Smooth muscle cell (in vitro differentiated cells): ENCODE results near the gene OGFRL1. TPM values are rescaled to one million over a fixed set of nuclear protein-coding genes. Genes with fewer than 3 reads are reported as not detected.
"Not testable (repeated sequence)": the region's sequence is repeated elsewhere in the genome, so short reads cannot be mapped to it uniquely, and the experiment has no call there.

ENCODE experiments used
- DNase-seq: peaks from one replicate; lab custom pipeline; 2025; ENCODE audit not compliant: unreplicated experiment; lab: John Stamatoyannopoulos, UW
- H2AFZ ChIP-seq: fragments of 200-600 bp; sonication (generic); 2 replicates; pipeline ENCODE4 v1.6.0; 2016; ENCODE audit warnings: antibody characterized with exemption, low read depth, mild to moderate bottlenecking
- H3F3A ChIP-seq: fragments of 200-600 bp; sonication (generic); 2 replicates; pipeline ENCODE4 v1.6.0; 2017; ENCODE audit warnings: antibody characterized with exemption, low read depth
- H3K27ac ChIP-seq: fragments of 200-600 bp; sonication (generic); 2 replicates; pipeline ENCODE4 v1.5.1; 2016; ENCODE audit warnings: low read depth, mild to moderate bottlenecking
- H3K27me3 ChIP-seq: fragments of 200-600 bp; sonication (generic); 2 replicates; pipeline ENCODE4 v1.6.1; 2016; ENCODE audit warnings: low read depth, mild to moderate bottlenecking
- H3K36me3 ChIP-seq: fragments of 200-600 bp; sonication (generic); 2 replicates; pipeline ENCODE4 v1.5.1; 2016; ENCODE audit warnings: low read depth
- H3K4me1 ChIP-seq: fragments of 200-600 bp; sonication (generic); 2 replicates; pipeline ENCODE4 v1.5.1; 2016; ENCODE audit warnings: low read depth
- H3K4me2 ChIP-seq: fragments of 200-600 bp; sonication (generic); 2 replicates; pipeline ENCODE4 v1.6.0; 2016; ENCODE audit warnings: mild to moderate bottlenecking
- H3K4me3 ChIP-seq: fragments of 200-600 bp; sonication (generic); 2 replicates; pipeline ENCODE4 v1.5.1; 2016; ENCODE audit warnings: mild to moderate bottlenecking
- H3K79me2 ChIP-seq: fragments of 200-600 bp; sonication (generic); 2 replicates; pipeline ENCODE4 v1.6.0; 2016; ENCODE audit warnings: low read depth, mild to moderate bottlenecking
- H3K9ac ChIP-seq: fragments of 200-600 bp; sonication (generic); 2 replicates; pipeline ENCODE4 v1.6.0; 2016; ENCODE audit warnings: low read depth
- H3K9me3 ChIP-seq: fragments of 200-600 bp; sonication (generic); replicated peaks from 2 replicates; pipeline ENCODE4 v1.5.1; 2016; ENCODE audit warnings: low read depth
- H4K20me1 ChIP-seq: fragments of 200-600 bp; sonication (generic); 2 replicates; pipeline ENCODE4 v1.6.0; 2016; ENCODE audit warnings: low read depth
- CTCF ChIP-seq: fragments of 200-600 bp; sonication (generic); IDR thresholded peaks from 2 replicates; pipeline ENCODE4 v1.5.1; 2017; ENCODE audit warnings: borderline replicate concordance, mild to moderate bottlenecking, antibody characterized with exemption; ENCODE audit not compliant: insufficient read depth, poor library complexity, severe bottlenecking
- WGBS: methylation state at CpG from one replicate; pipeline ENCODE4 v1.1.7; 2016; ENCODE audit warnings: low lambda C conversion rate; 5-methylcytosine and 5-hydroxymethylcytosine counted together
- polyA plus RNA-seq: library from polyadenylated mRNA; unstranded; fragments of >200 nt; fragmentation: Nextera tagmentation; extraction: Ambion mirVana; gene quantifications from 2 replicates; pipeline ENCODE4 v1.2.1, GENCODE V29; 2016
- total RNA-seq: library from RNA; depleted of rRNA; stranded (reverse); fragments of >200 nt; gene quantifications from 2 replicates; pipeline ENCODE4 v1.2.3, GENCODE V29; 2014

The OGFRL1 gene
- total and polyA plus RNA-seq, 2 experiments from 2014 or later: 20.7 to 56.4 TPM

- Histone ChIP-seq H2AFZ (no peak overlapping the region), H4K20me1 (no peaks in the 10 kb centered on the region), H3K4me2 (no peak overlapping the region), H3K36me3 (no peaks in the 10 kb centered on the region), H3K27ac (no peak overlapping the region), H3K27me3 (no peaks in the 10 kb centered on the region), H3K4me1 (no peaks in the 10 kb centered on the region), H3K9me3 (no peaks in the 10 kb centered on the region), H3K79me2 (no peaks in the 10 kb centered on the region), H3K4me3 (no peak overlapping the region), H3F3A (no peaks in the 10 kb centered on the region), H3K9ac (no peak overlapping the region)
- 100% methylated on average over 2 of the region's 2 CpGs for WGBS
- no peak for DNase-seq
- TF ChIP-seq CTCF: no peak
Measured at GRCh38 chr6:71259888-71260604, 28.6 kb upstream of the OGFRL1 start.

- DNase-seq: no peak
- Histone ChIP-seq H4K20me1 (no peaks in the 10 kb centered on the region), H3K36me3 (no peaks in the 10 kb centered on the region), H3K4me3 (no peak overlapping the region), H3F3A (no peaks in the 10 kb centered on the region), H3K4me2 (no peak overlapping the region), H3K9ac (no peak overlapping the region), H2AFZ (no peak overlapping the region), H3K79me2 (no peaks in the 10 kb centered on the region), H3K4me1 (no peaks in the 10 kb centered on the region), H3K27me3 (no peaks in the 10 kb centered on the region), H3K27ac (no peak overlapping the region), H3K9me3 (no peaks in the 10 kb centered on the region)
- no peak for TF ChIP-seq CTCF
- WGBS: 83% methylated on average over 7 of the region's 7 CpGs
Measured at GRCh38 chr6:71262914-71263313, 25.7 kb upstream of the OGFRL1 start.

- H3K79me2 ChIP-seq, H3K27me3 ChIP-seq, H3K4me2 ChIP-seq, H3K27ac ChIP-seq, DNase-seq, H3F3A ChIP-seq, H3K9me3 ChIP-seq, H3K9ac ChIP-seq, H3K36me3 ChIP-seq, H3K4me3 ChIP-seq, H2AFZ ChIP-seq, H3K4me1 ChIP-seq, H4K20me1 ChIP-seq: not testable (repeated sequence)
- WGBS: 94% methylated on average over 14 of the region's 24 CpGs
Measured at GRCh38 chr6:71266392-71266791, 22.2 kb upstream of the OGFRL1 start.

GRCh38 chr6:71268735-71269437, 19.7 kb upstream of the OGFRL1 start:
- Histone ChIP-seq H3K27me3 (no peaks in the 10 kb centered on the region), H3K79me2 (no peaks in the 10 kb centered on the region), H2AFZ (no peak overlapping the region), H3K27ac (no peak overlapping the region), H3K4me1 (no peaks in the 10 kb centered on the region), H3K9me3 (no peaks in the 10 kb centered on the region), H3K9ac (no peak overlapping the region), H3F3A (no peaks in the 10 kb centered on the region), H3K36me3 (no peaks in the 10 kb centered on the region), H3K4me2 (no peak overlapping the region), H4K20me1 (no peaks in the 10 kb centered on the region), H3K4me3 (no peak overlapping the region)
- 80% methylated on average over 3 of the region's 3 CpGs for WGBS
- DNase-seq: no peak
- TF ChIP-seq CTCF: no peak
